D721Med (cell line): ENCODE measurements around the gene CDH11.

Source experiments
- DNase-seq: peaks from one replicate; pipeline ENCODE4 v3.0.0; 2011; ENCODE audit warnings: low spot score; ENCODE audit not compliant: insufficient read length
- FAIRE-seq: peaks from 2 replicates; lab custom pipeline; 2011; peaks lifted over from hg19 to GRCh38; lab: Jason Lieb, UNC
- TF ChIP-seq, protein P1 (sequence below): IDR thresholded peaks from 2 replicates; pipeline ENCODE4 v1.5.1; 2012; ENCODE audit warnings: mild to moderate bottlenecking, control low read depth; ENCODE audit not compliant: insufficient read depth; ENCODE audit errors: missing control alignments

Gene CDH11, protein sequence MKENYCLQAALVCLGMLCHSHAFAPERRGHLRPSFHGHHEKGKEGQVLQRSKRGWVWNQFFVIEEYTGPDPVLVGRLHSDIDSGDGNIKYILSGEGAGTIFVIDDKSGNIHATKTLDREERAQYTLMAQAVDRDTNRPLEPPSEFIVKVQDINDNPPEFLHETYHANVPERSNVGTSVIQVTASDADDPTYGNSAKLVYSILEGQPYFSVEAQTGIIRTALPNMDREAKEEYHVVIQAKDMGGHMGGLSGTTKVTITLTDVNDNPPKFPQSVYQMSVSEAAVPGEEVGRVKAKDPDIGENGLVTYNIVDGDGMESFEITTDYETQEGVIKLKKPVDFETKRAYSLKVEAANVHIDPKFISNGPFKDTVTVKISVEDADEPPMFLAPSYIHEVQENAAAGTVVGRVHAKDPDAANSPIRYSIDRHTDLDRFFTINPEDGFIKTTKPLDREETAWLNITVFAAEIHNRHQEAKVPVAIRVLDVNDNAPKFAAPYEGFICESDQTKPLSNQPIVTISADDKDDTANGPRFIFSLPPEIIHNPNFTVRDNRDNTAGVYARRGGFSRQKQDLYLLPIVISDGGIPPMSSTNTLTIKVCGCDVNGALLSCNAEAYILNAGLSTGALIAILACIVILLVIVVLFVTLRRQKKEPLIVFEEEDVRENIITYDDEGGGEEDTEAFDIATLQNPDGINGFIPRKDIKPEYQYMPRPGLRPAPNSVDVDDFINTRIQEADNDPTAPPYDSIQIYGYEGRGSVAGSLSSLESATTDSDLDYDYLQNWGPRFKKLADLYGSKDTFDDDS

DNA sequence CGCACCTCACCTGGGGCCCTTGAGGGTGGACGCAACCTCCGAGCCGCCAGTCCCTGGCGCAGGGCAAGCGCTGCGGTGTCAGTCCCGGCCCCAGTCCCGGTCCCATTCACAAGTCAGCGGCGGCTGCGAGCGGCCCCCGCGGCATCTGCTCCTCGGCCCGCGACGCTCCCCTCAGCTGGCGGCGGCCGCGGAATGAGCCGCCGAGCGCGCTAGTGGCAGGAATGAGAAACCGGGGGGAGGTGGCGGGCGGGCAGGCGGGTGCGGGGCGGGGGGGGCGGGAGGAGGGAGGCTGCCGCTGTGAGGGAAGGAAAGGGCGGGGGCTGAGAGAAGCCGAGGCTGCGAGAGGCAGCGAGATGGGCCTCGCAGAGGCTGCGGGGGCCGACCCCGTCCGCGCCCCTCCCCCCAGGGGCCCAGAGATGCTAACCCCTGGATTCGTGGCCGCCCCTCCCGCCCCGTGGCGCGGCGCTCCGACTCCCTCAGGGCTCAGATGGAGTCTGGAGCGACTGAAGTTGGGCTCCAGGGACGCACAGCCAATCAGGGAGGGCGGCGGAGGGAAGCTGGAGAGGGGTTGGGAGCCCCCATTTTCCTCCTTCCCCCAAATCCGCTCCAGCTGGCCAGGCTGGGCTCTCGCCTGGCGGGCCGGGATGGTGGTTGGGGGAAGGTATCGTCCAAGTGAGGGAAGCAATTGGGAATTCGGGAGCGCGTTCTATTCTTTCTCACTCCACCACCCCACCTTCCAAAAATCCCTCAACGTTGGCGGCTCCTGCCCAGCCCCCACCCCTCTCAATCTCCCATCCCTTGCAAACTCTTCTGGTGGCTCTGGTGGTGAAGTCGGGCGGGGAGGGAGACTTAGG lies at the start of gene CDH11:
CDH11 (minus strand) TSS at position 194 of the 854 bp plus-strand sequence. CDS start 117,194 bp downstream, outside the sequence.
- DNase-seq (no peak), FAIRE-seq (no peak)
- TF ChIP-seq, protein P1, sequence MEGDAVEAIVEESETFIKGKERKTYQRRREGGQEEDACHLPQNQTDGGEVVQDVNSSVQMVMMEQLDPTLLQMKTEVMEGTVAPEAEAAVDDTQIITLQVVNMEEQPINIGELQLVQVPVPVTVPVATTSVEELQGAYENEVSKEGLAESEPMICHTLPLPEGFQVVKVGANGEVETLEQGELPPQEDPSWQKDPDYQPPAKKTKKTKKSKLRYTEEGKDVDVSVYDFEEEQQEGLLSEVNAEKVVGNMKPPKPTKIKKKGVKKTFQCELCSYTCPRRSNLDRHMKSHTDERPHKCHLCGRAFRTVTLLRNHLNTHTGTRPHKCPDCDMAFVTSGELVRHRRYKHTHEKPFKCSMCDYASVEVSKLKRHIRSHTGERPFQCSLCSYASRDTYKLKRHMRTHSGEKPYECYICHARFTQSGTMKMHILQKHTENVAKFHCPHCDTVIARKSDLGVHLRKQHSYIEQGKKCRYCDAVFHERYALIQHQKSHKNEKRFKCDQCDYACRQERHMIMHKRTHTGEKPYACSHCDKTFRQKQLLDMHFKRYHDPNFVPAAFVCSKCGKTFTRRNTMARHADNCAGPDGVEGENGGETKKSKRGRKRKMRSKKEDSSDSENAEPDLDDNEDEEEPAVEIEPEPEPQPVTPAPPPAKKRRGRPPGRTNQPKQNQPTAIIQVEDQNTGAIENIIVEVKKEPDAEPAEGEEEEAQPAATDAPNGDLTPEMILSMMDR: no peak

DNA sequence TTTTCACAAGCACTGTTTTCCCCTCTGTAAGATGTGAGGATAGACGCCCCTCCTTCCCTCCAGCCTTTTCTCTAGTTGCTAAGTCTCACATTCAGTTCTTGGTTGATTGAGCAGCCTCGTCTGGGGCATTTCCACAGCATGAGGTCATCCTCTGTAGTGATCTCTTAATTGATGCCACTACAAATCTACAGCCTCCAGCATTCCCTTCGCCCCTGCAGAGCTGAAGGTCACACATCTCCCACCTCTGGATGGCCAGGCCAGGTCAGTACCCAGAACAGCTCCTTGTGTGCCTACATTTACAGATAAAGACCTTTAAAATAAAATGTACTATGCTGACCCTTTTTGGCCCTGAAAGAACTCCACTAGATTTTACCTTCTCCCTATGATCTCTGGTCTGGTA lies 32.5 kb upstream of the CDH11 start:
- FAIRE-seq: no peak
- no peak for DNase-seq

GRCh38 chr16:65153365-65154105 lies 31.7 kb upstream of the CDH11 start:
- DNase-seq (no peak), FAIRE-seq (no peak)
- TF ChIP-seq, protein P1: no peak

More for the DNA sequence above, 32.5 kb upstream of the CDH11 start:
- TF ChIP-seq, protein P1: no peak

DNA sequence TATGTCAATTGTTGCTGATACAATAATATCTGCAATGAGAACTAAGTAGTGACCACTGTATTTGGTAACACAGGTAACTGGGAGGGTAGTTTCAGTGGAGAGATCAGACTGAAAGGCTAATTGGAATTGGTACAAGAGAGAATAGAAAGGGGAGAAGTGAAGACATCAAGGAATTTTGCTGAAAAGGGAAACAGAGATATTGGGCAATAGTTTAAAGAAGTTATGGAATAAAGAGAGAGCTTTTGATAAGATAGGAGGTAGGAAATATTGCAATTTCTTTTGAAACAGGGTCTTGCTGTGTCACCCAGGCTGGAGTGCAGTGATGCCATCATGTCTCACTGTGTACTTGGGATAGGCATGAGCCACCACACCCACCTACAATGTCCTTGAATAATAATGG lies 26.9 kb upstream of the CDH11 start:
- DNase-seq: no peak
- FAIRE-seq: no peak
- TF ChIP-seq, protein P1: no peak

DNA sequence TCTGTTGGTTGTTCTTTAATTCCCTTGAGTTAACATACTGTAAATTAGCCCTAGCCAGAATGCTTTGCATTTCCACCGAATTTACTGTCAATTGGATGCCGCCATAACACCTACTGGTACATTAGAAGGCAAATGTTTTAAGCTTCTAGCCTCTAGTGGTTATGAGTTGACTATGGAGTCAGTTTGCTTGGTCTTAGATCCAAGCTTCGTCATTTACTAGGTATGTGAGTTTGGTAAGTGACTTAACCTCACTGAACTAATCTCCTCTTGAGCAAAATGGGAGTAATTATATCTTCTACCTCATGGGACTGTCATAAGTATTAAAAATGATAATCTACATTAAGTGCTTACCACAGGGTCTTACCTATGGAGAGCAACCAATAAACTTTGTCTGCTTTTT lies 20.4 kb upstream of the CDH11 start:
- DNase-seq (no peak), FAIRE-seq (no peak)
- TF ChIP-seq, protein P1: no peak

DNA sequence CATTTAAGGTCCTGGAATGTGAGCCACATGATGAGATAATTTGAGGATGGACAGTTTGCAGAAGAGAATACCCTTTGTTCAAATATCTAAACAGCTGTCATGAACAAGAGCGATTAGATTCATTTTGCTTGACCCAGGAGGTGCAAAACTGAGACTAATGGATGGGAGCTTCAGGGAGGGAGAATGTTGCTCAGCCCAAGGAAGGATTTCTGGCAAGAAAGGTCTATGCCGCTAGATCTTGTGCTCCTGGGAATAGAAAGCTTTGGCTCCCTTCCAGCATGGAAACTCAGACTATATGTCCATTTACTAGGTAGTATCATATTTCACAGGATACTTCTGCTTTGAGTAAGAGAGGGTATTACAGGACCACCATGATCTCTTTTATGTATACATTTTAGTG lies 14.8 kb upstream of the CDH11 start:
- FAIRE-seq (no peak), DNase-seq (no peak)
- TF ChIP-seq, protein P1: no peak
